GM18868 (cell line): ENCODE data around the gene TMEM258.

Source experiments
- ATAC-seq: cut with Tn5 transposase; IDR thresholded peaks from one replicate; pipeline ENCODE4 v1.9.1; 2021; ENCODE audit warnings: mild to moderate bottlenecking, moderate library complexity; ENCODE audit not compliant: unreplicated experiment

TMEM258 gene

GRCh38 chr11:61777234-61778090 lies 14.9 kb downstream of the TMEM258 start:
- ATAC-seq = no peak

- ATAC-seq = peak; percentile 67
Observed at GRCh38 chr11:61776561-61777075, 15.8 kb downstream of the TMEM258 start.

- no peak for ATAC-seq
Observed at GRCh38 chr11:61775606-61776554, 16.5 kb downstream of the TMEM258 start.

- ATAC-seq = no peak
Observed at GRCh38 chr11:61775106-61775505, 17.3 kb downstream of the TMEM258 start.

- ATAC-seq = no peak
Observed at GRCh38 chr11:61774411-61774810, 18.0 kb downstream of the TMEM258 start.

- no peak for ATAC-seq
Observed at GRCh38 chr11:61773809-61774208, 18.6 kb downstream of the TMEM258 start.

GRCh38 chr11:61773356-61773755 lies 19.0 kb downstream of the TMEM258 start:
- no peak for ATAC-seq

- no peak for ATAC-seq
Observed at GRCh38 chr11:61771985-61772455, 20.4 kb downstream of the TMEM258 start.

GRCh38 chr11:61771195-61771894 lies 21.1 kb downstream of the TMEM258 start:
- ATAC-seq = no peak

GRCh38 chr11:61769946-61770683 lies 22.3 kb downstream of the TMEM258 start:
- ATAC-seq = no peak

GRCh38 chr11:61769169-61769920 lies 23.1 kb downstream of the TMEM258 start:
- ATAC-seq = no peak

- ATAC-seq = no peak
Observed at GRCh38 chr11:61768376-61769076, 23.9 kb downstream of the TMEM258 start.

GRCh38 chr11:61766353-61766841 lies 26.0 kb downstream of the TMEM258 start:
- no peak for ATAC-seq

- no peak for ATAC-seq
Observed at GRCh38 chr11:61765550-61766253, 26.7 kb downstream of the TMEM258 start.

- ATAC-seq = no peak
Observed at GRCh38 chr11:61764606-61765260, 27.7 kb downstream of the TMEM258 start.

GRCh38 chr11:61763930-61764605 lies 28.3 kb downstream of the TMEM258 start:
- ATAC-seq = no peak

GRCh38 chr11:61762798-61763197 lies 29.6 kb downstream of the TMEM258 start:
- ATAC-seq = no peak
